ENCODE results near the gene CHST8. TPM values are rescaled to one million over a fixed set of nuclear protein-coding genes. Genes with fewer than 3 reads are reported as not detected.

Gene CHST8
- total RNA-seq, 1 donor from 2014 or later = 3.0 TPM

DNA sequence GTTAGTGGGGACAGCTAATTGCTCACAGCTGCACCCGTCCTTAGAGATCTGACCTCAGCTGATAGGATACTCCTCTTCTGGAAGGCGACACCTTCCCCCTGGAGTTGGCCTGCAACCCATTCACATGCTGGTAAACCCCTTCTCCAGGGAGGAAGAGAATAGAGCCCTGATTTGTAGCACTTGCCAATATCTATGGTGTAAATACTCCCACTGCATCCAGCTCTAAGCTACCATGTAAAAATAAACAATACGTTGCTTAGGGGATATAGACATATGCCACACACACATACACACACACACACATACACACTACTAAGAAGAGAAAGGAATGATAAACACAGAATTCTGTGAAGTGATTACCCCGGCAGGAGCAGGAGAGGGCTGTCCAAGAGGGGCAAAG lies 125.5 kb downstream of the CHST8 start:
- H3K4me1 Mint-ChIP-seq (ENCODE audit: low read depth) = no peaks in the 10 kb centered on the region
- peaks cover 7% of the 10 kb centered on the region for H3K27me3 Mint-ChIP-seq
- TF ChIP-seq, protein P1, sequence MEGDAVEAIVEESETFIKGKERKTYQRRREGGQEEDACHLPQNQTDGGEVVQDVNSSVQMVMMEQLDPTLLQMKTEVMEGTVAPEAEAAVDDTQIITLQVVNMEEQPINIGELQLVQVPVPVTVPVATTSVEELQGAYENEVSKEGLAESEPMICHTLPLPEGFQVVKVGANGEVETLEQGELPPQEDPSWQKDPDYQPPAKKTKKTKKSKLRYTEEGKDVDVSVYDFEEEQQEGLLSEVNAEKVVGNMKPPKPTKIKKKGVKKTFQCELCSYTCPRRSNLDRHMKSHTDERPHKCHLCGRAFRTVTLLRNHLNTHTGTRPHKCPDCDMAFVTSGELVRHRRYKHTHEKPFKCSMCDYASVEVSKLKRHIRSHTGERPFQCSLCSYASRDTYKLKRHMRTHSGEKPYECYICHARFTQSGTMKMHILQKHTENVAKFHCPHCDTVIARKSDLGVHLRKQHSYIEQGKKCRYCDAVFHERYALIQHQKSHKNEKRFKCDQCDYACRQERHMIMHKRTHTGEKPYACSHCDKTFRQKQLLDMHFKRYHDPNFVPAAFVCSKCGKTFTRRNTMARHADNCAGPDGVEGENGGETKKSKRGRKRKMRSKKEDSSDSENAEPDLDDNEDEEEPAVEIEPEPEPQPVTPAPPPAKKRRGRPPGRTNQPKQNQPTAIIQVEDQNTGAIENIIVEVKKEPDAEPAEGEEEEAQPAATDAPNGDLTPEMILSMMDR (IDR thresholded peaks at IDR 0.05; ENCODE audit: unreplicated experiment) = no peak
- no peak overlapping the region for H3K27ac Mint-ChIP-seq
- no peaks in the 10 kb centered on the region for H3K9me3 Mint-ChIP-seq (ENCODE audit: low read depth)
- no peak for DNase-seq (ENCODE audit: low spot score, unreplicated experiment)
- H3K36me3 Mint-ChIP-seq (ENCODE audit: insufficient read depth) = no peaks in the 10 kb centered on the region
- H3K4me3 Mint-ChIP-seq (ENCODE audit: low read depth) = no peak overlapping the region

DNA sequence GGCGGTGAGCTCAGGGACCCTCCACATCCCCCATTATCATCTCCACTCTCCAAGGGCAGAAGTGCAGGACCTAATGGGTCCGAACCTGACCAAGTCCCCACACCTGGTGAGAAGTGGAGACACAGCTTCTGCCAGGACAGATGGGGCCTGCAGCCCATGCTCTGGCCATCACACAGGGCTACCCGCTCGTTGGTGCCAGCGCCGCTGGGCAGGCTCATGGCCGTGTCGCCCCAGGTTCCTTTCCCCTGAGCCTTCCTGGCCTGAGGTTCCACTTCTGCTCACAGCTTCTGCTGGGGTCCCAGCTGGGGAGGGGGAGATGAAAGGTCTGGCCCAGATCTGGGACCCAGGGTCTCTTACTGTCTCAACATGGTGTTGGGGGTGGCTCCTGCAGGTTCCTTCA lies 126.5 kb downstream of the CHST8 start:
- Mint-ChIP-seq H3K4me1 (ENCODE audit: low read depth) (no peaks in the 10 kb centered on the region), H3K27me3 (peaks cover 7% of the 10 kb centered on the region), H3K4me3 (ENCODE audit: low read depth) (no peak overlapping the region), H3K9me3 (ENCODE audit: low read depth) (no peaks in the 10 kb centered on the region), H3K27ac (no peak overlapping the region), H3K36me3 (ENCODE audit: insufficient read depth) (no peaks in the 10 kb centered on the region)
- TF ChIP-seq, protein P1 (IDR thresholded peaks at IDR 0.05; ENCODE audit: unreplicated experiment) = no peak
- DNase-seq (ENCODE audit: low spot score, unreplicated experiment) = no peak

DNA sequence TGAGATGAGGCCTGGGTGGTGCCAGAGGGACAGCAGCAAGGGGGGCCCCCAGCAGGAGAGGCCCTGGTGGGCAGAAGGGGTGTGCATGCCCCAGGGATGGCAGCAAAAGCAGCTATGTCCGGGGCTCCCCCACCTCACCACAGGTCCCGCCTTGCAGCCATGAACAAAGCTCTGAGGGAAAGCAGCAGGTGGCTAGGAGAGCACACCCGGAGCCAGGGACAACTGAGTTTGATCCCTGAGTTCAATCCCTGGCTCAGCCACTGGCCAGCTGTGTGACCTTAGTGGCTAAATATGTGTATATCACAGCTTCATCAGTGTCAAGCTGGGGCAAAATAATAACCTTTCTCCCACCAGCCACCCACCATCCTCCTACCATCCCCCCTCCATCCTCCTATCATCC lies 127.3 kb downstream of the CHST8 start:
- H3K4me1 Mint-ChIP-seq (ENCODE audit: low read depth) = no peaks in the 10 kb centered on the region
- peaks cover 6% of the 10 kb centered on the region for H3K27me3 Mint-ChIP-seq
- DNase-seq (ENCODE audit: low spot score, unreplicated experiment) = no peak
- H3K27ac Mint-ChIP-seq = no peak overlapping the region
- H3K36me3 Mint-ChIP-seq (ENCODE audit: insufficient read depth) = no peaks in the 10 kb centered on the region
- TF ChIP-seq, protein P1 (IDR thresholded peaks at IDR 0.05; ENCODE audit: unreplicated experiment) = no peak
- H3K4me3 Mint-ChIP-seq (ENCODE audit: low read depth) = no peak overlapping the region
- H3K9me3 Mint-ChIP-seq (ENCODE audit: low read depth) = no peaks in the 10 kb centered on the region

DNA sequence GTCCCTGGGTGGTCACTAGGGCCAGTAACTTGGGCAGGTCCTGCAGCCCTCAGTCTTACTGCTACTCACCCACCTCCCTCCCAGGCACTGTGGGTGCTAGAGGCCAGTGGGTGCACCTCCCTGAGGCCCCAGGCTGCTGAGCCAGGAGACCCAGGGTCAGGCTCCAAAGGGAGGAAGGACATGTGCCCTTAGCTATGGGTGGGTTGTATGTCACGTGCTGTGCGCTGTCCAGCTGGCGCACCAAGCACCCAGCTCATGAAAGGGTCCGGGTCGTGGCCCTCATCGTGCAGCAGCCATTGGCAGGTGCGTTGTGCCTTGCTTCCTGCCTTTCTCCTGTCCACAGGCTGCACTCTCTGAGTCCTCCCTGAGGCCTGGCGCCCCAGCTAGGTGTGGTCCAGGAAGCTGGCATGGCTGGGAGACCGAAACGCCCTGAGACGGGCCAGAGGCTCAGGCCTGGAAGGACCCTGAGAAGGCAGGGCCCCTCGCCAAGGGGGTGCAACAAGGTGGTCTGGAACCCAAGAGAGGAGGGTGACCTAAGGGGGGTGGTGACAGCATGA lies 127.9 kb downstream of the CHST8 start:
- H3K4me3 Mint-ChIP-seq (ENCODE audit: low read depth) = no peak overlapping the region
- peaks cover 4% of the 10 kb centered on the region for H3K27me3 Mint-ChIP-seq
- no peaks in the 10 kb centered on the region for H3K36me3 Mint-ChIP-seq (ENCODE audit: insufficient read depth)
- TF ChIP-seq, protein P1 (IDR thresholded peaks at IDR 0.05; ENCODE audit: unreplicated experiment) = no peak
- no peaks in the 10 kb centered on the region for H3K4me1 Mint-ChIP-seq (ENCODE audit: low read depth)
- no peaks in the 10 kb centered on the region for H3K9me3 Mint-ChIP-seq (ENCODE audit: low read depth)
- no peak for DNase-seq (ENCODE audit: low spot score, unreplicated experiment)
- H3K27ac Mint-ChIP-seq = no peak overlapping the region

DNA sequence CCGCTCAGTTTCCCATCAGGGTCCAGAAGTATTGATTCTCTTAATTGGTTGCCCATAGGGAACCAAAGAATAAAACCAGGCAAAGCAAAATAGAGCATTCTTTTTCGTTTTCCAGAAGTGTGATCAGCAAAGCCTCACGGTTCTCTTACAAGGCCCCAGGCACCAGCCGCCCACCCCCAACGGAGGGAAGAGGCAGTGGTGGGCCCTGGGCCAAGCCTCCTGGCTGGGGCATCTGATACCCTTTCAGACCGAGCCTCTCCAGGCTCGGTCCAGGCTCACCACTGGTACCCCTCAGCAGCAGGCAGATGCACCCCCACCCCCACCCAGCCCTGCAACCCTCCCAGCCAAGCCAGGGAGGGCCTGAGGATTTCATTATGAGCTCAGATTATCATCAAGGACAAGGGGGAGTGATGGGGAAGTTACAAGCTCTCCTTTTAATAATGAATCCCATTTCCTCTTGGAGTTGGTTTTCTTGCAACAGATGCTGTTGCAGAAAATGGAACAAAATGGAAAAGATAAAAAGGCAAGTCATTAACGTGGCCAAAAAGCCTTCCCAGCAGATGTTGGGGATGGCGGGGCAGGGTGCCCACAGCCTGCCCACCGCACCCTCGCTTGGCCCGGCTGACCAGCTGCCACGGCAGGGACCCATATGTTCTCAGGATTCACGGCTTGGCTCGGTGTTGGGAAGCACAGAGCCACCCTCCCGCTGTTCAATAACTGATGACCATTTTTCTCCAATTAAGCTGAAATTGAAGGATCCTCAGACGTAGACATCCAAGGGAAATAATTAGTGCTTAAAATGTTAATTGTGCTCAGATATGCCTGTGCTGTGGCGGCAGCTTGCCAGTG lies 129.1 kb downstream of the CHST8 start:
- Mint-ChIP-seq H3K9me3 (ENCODE audit: low read depth) (no peaks in the 10 kb centered on the region), H3K4me3 (ENCODE audit: low read depth) (no peak overlapping the region), H3K36me3 (ENCODE audit: insufficient read depth) (no peaks in the 10 kb centered on the region), H3K27ac (no peak overlapping the region), H3K4me1 (ENCODE audit: low read depth) (no peaks in the 10 kb centered on the region), H3K27me3 (peaks cover 7% of the 10 kb centered on the region)
- TF ChIP-seq, protein P1 (IDR thresholded peaks at IDR 0.05; ENCODE audit: unreplicated experiment) = no peak
- no peak for DNase-seq (ENCODE audit: low spot score, unreplicated experiment)
